NOMO-1 treated with dmso at 0.1 percent for 144 hours (cell line): Measurements from ENCODE around the gene CPSF3.

Source experiments
- DNase-seq: peaks from one replicate; lab custom pipeline; 2025; ENCODE audit not compliant: unreplicated experiment; lab: John Stamatoyannopoulos, UW

The CPSF3 gene

GRCh38 chr2:9416962-9417316 is 6.5 kb upstream of the CPSF3 start:
- no peak for DNase-seq

- DNase-seq: no peak
These were observed 5.7 kb upstream of the CPSF3 start for GRCh38 chr2:9417725-9418124.

GRCh38 chr2:9418746-9419145 is 4.7 kb upstream of the CPSF3 start:
- no peak for DNase-seq

GRCh38 chr2:9419541-9419940 is 3.9 kb upstream of the CPSF3 start:
- no peak for DNase-seq

- no peak for DNase-seq
These were observed 3.0 kb upstream of the CPSF3 start for GRCh38 chr2:9420495-9420894.

- DNase-seq: no peak
These were observed 944 bp upstream of the CPSF3 start for GRCh38 chr2:9422321-9423099.

- no peak for DNase-seq
These were observed 443 bp downstream of the CPSF3 start for GRCh38 chr2:9423922-9424272.

GRCh38 chr2:9424447-9425164 is 1.2 kb downstream of the CPSF3 start:
- DNase-seq: no peak

- no peak for DNase-seq
These were observed 5.6 kb downstream of the CPSF3 start for GRCh38 chr2:9428965-9429577.

- DNase-seq: no peak
These were observed 7.2 kb downstream of the CPSF3 start for GRCh38 chr2:9430316-9431293.

GRCh38 chr2:9434489-9434888 is 11.0 kb downstream of the CPSF3 start:
- DNase-seq: no peak

GRCh38 chr2:9439536-9439935 is 16.1 kb downstream of the CPSF3 start:
- no peak for DNase-seq

GRCh38 chr2:9440058-9440727 is 16.7 kb downstream of the CPSF3 start:
- no peak for DNase-seq

- DNase-seq: no peak
These were observed 18.1 kb downstream of the CPSF3 start for GRCh38 chr2:9441556-9441955.

GRCh38 chr2:9443526-9443925 is 20.1 kb downstream of the CPSF3 start:
- no peak for DNase-seq

- DNase-seq: no peak
These were observed 21.6 kb downstream of the CPSF3 start for GRCh38 chr2:9445089-9445488.

GRCh38 chr2:9451231-9451630 is 27.8 kb downstream of the CPSF3 start:
- DNase-seq: no peak

- no peak for DNase-seq
These were observed 37.1 kb downstream of the CPSF3 start for GRCh38 chr2:9460441-9461017.

- no peak for DNase-seq
These were observed 37.6 kb downstream of the CPSF3 start for GRCh38 chr2:9461079-9461478.

- no peak for DNase-seq
These were observed 38.9 kb downstream of the CPSF3 start for GRCh38 chr2:9462313-9462712.
